H1 (cell line): Measurements from ENCODE around the gene ASIC5.

Experiments used
- CTCF ChIP-seq, 3 experiments: IDR thresholded peaks; 1 replicate in 2 of 3; 2 replicates in 1 of 3; pipeline versions ENCODE4 v1.5.1 to v1.6.1; 2011; ENCODE audit warnings: low read length in 3 of 3, mild to moderate bottlenecking in 3 of 3, inconsistent platforms in 2 of 3, low read depth in 1 of 3, moderate library complexity in 1 of 3; ENCODE audit not compliant: insufficient read depth in 1 of 3; ENCODE audit errors: control extremely low read depth in 1 of 3
- EP300 ChIP-seq, 2 experiments: IDR thresholded peaks; 1 replicate in 1 of 2; 2 replicates in 1 of 2; pipeline ENCODE4 v1.6.1; 2011 to 2012; ENCODE audit warnings: low read depth in 2 of 2, low read length in 2 of 2, mild to moderate bottlenecking in 2 of 2, borderline replicate concordance in 1 of 2, inconsistent platforms in 1 of 2, moderate library complexity in 1 of 2
- EZH2 ChIP-seq: fragments of 200-600 bp; sonication (generic); IDR thresholded peaks from 2 replicates; pipeline ENCODE4 v1.7.1; 2012; ENCODE audit warnings: low read depth, mild to moderate bottlenecking, moderate library complexity, low read length, inconsistent platforms; ENCODE audit not compliant: severe bottlenecking
- GABPA ChIP-seq: IDR thresholded peaks from 2 replicates; pipeline ENCODE4 v1.6.1; 2011; ENCODE audit warnings: mild to moderate bottlenecking, low read length, moderate library complexity, borderline replicate concordance; ENCODE audit not compliant: insufficient read depth
- PHF8 ChIP-seq: fragments of 200-600 bp; sonication (generic); conservative IDR thresholded peaks from 2 replicates; pipeline ENCODE4 v1.7.1; 2012; ENCODE audit warnings: low read depth, mild to moderate bottlenecking, inconsistent platforms, low read length, moderate library complexity
- POLR2A ChIP-seq, 2 experiments: IDR thresholded peaks; 1 replicate in 1 of 2; 2 replicates in 1 of 2; pipeline ENCODE4 v1.6.1; 2011; ENCODE audit warnings: low read depth in 2 of 2, low read length in 2 of 2, mild to moderate bottlenecking in 2 of 2; ENCODE audit errors: control extremely low read depth in 1 of 2
- POLR2AphosphoS5 ChIP-seq: IDR thresholded peaks from 2 replicates; pipeline ENCODE4 v1.6.1; 2011; ENCODE audit warnings: low read depth, low read length
- SAP30 ChIP-seq: fragments of 300-600 bp; sonication (generic); IDR thresholded peaks from 2 replicates; pipeline ENCODE4 v1.7.1; 2012; ENCODE audit warnings: low read length, moderate library complexity, mild to moderate bottlenecking, inconsistent platforms; ENCODE audit not compliant: insufficient read depth, insufficient replicate concordance
- SIN3A ChIP-seq, 2 experiments: IDR thresholded peaks in 1 of 2; conservative IDR thresholded peaks in 1 of 2; 2 replicates each; pipeline ENCODE4 v1.6.1; 2011 to 2012; ENCODE audit warnings: low read length in 2 of 2, improper control_type of control experiment in 1 of 2, low read depth in 1 of 2, mild to moderate bottlenecking in 1 of 2

GRCh38 chr4:155819066-155819465, 47.0 kb downstream of the ASIC5 start:
- TF ChIP-seq CTCF (IDR thresholded peaks at IDR 0.05; ENCODE audit: control extremely low read depth in 1 of 3, insufficient read depth in 1 of 3, low read depth in 1 of 3, low read length in 3 of 3): no peak
- TF ChIP-seq POLR2AphosphoS5: no peak
- no peak for TF ChIP-seq EP300 (IDR thresholded peaks at IDR 0.05; ENCODE audit: borderline replicate concordance in 1 of 2, low read depth in 2 of 2, low read length in 2 of 2)
- TF ChIP-seq EZH2: no peak
- no peak for TF ChIP-seq POLR2A (IDR thresholded peaks at IDR 0.05; ENCODE audit: control extremely low read depth in 1 of 2, low read depth in 2 of 2, low read length in 2 of 2)
- no peak for TF ChIP-seq PHF8
- TF ChIP-seq GABPA: no peak
- no peak for TF ChIP-seq SIN3A (conservative IDR thresholded peaks at IDR 0.05 in 1 of 2, IDR thresholded peaks at IDR 0.05 in 1 of 2; ENCODE audit: low read depth in 1 of 2, low read length in 2 of 2)
- TF ChIP-seq SAP30: no peak
